Natural killer cell (primary cell): Measurements from ENCODE around the gene ATP6V0A1. TPM values are rescaled to one million over a fixed set of nuclear protein-coding genes. Genes with fewer than 3 reads are reported as not detected.

ENCODE experiments used
- ATAC-seq, 3 donors: fragments of 150-1000 bp in 2 of 3; fragments of 200-7000 bp in 1 of 3; cut with Tn5 transposase; 1 replicate in 1 of 3; 2 replicates in 2 of 3; pipeline ENCODE4 v1.10.0; 2021; ENCODE audit warnings: mild to moderate bottlenecking in 2 of 3, moderate library complexity in 2 of 3
- DNase-seq, 2 donors: peaks; one replicate each; pipeline versions ENCODE4 v3.0.0 to v3.0.0-alpha.2; 2013 to 2021; ENCODE audit warnings: mixed read lengths in 1 of 2
- H3K27ac ChIP-seq: one replicate; pipeline ENCODE4 v1.5.1; 2013; ENCODE audit warnings: mild to moderate bottlenecking, low read length
- H3K27me3 ChIP-seq: one replicate; pipeline ENCODE4 v1.6.1; 2013; ENCODE audit warnings: low read length; ENCODE audit not compliant: control insufficient read depth, insufficient read depth
- H3K36me3 ChIP-seq: one replicate; pipeline ENCODE4 v1.6.1; 2013; ENCODE audit warnings: low read length; ENCODE audit not compliant: control insufficient read depth, insufficient read depth
- H3K4me1 ChIP-seq: one replicate; pipeline ENCODE4 v1.6.1; 2013; ENCODE audit warnings: low read length; ENCODE audit not compliant: control insufficient read depth, insufficient read depth
- H3K4me3 ChIP-seq: one replicate; pipeline ENCODE4 v1.5.1; 2013; ENCODE audit warnings: low read length
- H3K9me3 ChIP-seq: one replicate; pipeline ENCODE4 v1.6.1; 2013; ENCODE audit warnings: low read length; ENCODE audit not compliant: control insufficient read depth, insufficient read depth
- H3K27ac Mint-ChIP-seq, 2 donors: one replicate each; pipeline ENCODE4 v1.8.0; 2022; ENCODE audit warnings: mild to moderate bottlenecking in 2 of 2, mixed read lengths in 2 of 2, moderate library complexity in 1 of 2
- H3K27me3 Mint-ChIP-seq, 2 donors: one replicate each; pipeline ENCODE4 v1.8.0; 2022; ENCODE audit warnings: low read depth in 2 of 2, mixed read lengths in 2 of 2
- H3K36me3 Mint-ChIP-seq: one replicate; pipeline ENCODE4 v1.8.0; 2022; ENCODE audit warnings: mixed read lengths
- H3K4me1 Mint-ChIP-seq, 2 donors: one replicate each; pipeline ENCODE4 v1.8.0; 2022; ENCODE audit warnings: mixed read lengths in 2 of 2
- H3K4me3 Mint-ChIP-seq: one replicate; pipeline ENCODE4 v1.8.0; 2022; ENCODE audit warnings: mild to moderate bottlenecking, moderate library complexity, mixed read lengths
- H3K9me3 Mint-ChIP-seq, 2 donors: one replicate each; pipeline ENCODE4 v1.8.0; 2022; ENCODE audit warnings: mixed read lengths in 2 of 2
- CTCF ChIP-seq: fragments of 200-600 bp; IDR thresholded peaks from one replicate; pipeline ENCODE4 v1.8.0; 2022; ENCODE audit warnings: antibody characterized with exemption
- WGBS: methylation state at CpG from one replicate; pipeline ENCODE4 v1.1.7; 2013; ENCODE audit warnings: missing lambda C conversion rate; ENCODE audit not compliant: insufficient coverage; 5-methylcytosine and 5-hydroxymethylcytosine counted together
- intact Hi-C: fragments of 100-400 bp; cut with micrococcal nuclease; formaldehyde crosslinking; loops from one replicate; pipeline ENCODE4 v1.14.2; 2022
- total RNA-seq, 4 donors: library from RNA; stranded (reverse); fragments of 120-200 nt in 1 of 4; gene quantifications; one replicate each; pipeline versions ENCODE4 v1.2.3 to v1.2.4, GENCODE V29; 2013 to 2022

The ATP6V0A1 gene
- total RNA-seq, 3 donors from 2014 or later (not counting 1 experiment from before 2014, with no cell fraction given): 4.8 to 33.5 (median 7.5) TPM

GRCh38 chr17:42536372-42537155 lies 77.9 kb downstream of the ATP6V0A1 start:
- H3K27me3 ChIP-seq: no peaks in the 10 kb centered on the region
- Mint-ChIP-seq H3K27ac (peak overlapping the region in 1 of 2 donors; percentile 83), H3K36me3 (no peaks in the 10 kb centered on the region), H3K9me3 (no peaks in the 10 kb centered on the region), H3K4me1 (peaks cover 22 to 46% of the 10 kb centered on the region in 2 donors), H3K27me3 (no peaks in the 10 kb centered on the region), H3K4me3 (peak overlapping the region; percentile 84)
- peaks cover 13% of the 10 kb centered on the region for H3K36me3 ChIP-seq
- peak; percentile 60 to 75 for DNase-seq
- peak overlapping the region; percentile 54 for H3K4me3 ChIP-seq
- H3K27ac ChIP-seq: peak overlapping the region; percentile 16
- peaks cover 34% of the 10 kb centered on the region for H3K4me1 ChIP-seq
- H3K9me3 ChIP-seq: no peaks in the 10 kb centered on the region
- no peak for TF ChIP-seq CTCF
- intact Hi-C loops: loop anchor here (2.0 kb wide), 1 partner anchor 18 kb away; no protein-coding TSS in a partner anchor
- WGBS: under 1% methylated on average over 62 of the region's 65 CpGs
- ATAC-seq: peak; percentile 61 to 77 (median 62)

GRCh38 chr17:42537156-42537805 lies 78.6 kb downstream of the ATP6V0A1 start:
- intact Hi-C loops: loop anchor here (2.0 kb wide), 1 partner anchor 18 kb away; no protein-coding TSS in a partner anchor
- Mint-ChIP-seq H3K36me3 (no peaks in the 10 kb centered on the region), H3K27me3 (no peaks in the 10 kb centered on the region), H3K4me3 (peak overlapping the region; percentile 84), H3K27ac (peak overlapping the region in 1 of 2 donors; percentile 83), H3K4me1 (peaks cover 17 to 42% of the 10 kb centered on the region in 2 donors), H3K9me3 (no peaks in the 10 kb centered on the region)
- Histone ChIP-seq H3K4me1 (peaks cover 31% of the 10 kb centered on the region), H3K4me3 (peak overlapping the region; percentile 54), H3K36me3 (peaks cover 13% of the 10 kb centered on the region), H3K27ac (no peak overlapping the region), H3K9me3 (no peaks in the 10 kb centered on the region), H3K27me3 (no peaks in the 10 kb centered on the region)
- DNase-seq (no peak), ATAC-seq (no peak)
- WGBS: 88% methylated on average over 28 of the region's 31 CpGs
- TF ChIP-seq CTCF: no peak

- DNase-seq (no peak), ATAC-seq (no peak)
- Mint-ChIP-seq H3K27ac (peak overlapping the region in 1 of 2 donors; percentile 34), H3K27me3 (no peaks in the 10 kb centered on the region), H3K4me1 (peaks cover 17 to 42% of the 10 kb centered on the region in 2 donors), H3K9me3 (no peaks in the 10 kb centered on the region), H3K36me3 (no peaks in the 10 kb centered on the region), H3K4me3 (peak overlapping the region; percentile 68)
- Histone ChIP-seq H3K4me1 (peaks cover 29% of the 10 kb centered on the region), H3K36me3 (peaks cover 16% of the 10 kb centered on the region), H3K27ac (no peak overlapping the region), H3K4me3 (no peak overlapping the region), H3K9me3 (no peaks in the 10 kb centered on the region), H3K27me3 (no peaks in the 10 kb centered on the region)
- WGBS: 96% methylated on average over 5 of the region's 5 CpGs
- no peak for TF ChIP-seq CTCF
- intact Hi-C loops: loop anchor here (2.0 kb wide), 1 partner anchor 17 kb away; no protein-coding TSS in a partner anchor
Measured at GRCh38 chr17:42537826-42538451, 79.3 kb downstream of the ATP6V0A1 start.
